NCI-H1930 (cell line): Measurements from ENCODE around the gene PRSS35.
"Not testable (repeated sequence)": the region's sequence is repeated elsewhere in the genome, so short reads cannot be mapped to it uniquely, and the experiment has no call there.

Experiments
- DNase-seq, 2 experiments: peaks; one replicate each; lab custom pipeline; 2025; lab: John Stamatoyannopoulos, UW

PRSS35 gene

GRCh38 chr6:83517500-83517899, 5.2 kb downstream of the PRSS35 start:
- DNase-seq = no peak

GRCh38 chr6:83518816-83519480, 6.6 kb downstream of the PRSS35 start:
- no peak for DNase-seq

GRCh38 chr6:83536034-83536646, 23.8 kb downstream of the PRSS35 start:
- peak in 1 of 2 experiments; percentile 19 for DNase-seq

- DNase-seq = no peak
Measured at GRCh38 chr6:83536647-83537589, 24.6 kb downstream of the PRSS35 start.

- no peak for DNase-seq
Measured at GRCh38 chr6:83539678-83540077, 27.3 kb downstream of the PRSS35 start.

- DNase-seq = no peak
Measured at GRCh38 chr6:83546636-83547035, 34.3 kb downstream of the PRSS35 start.

- not testable (repeated sequence) for DNase-seq
Measured at GRCh38 chr6:83550482-83550881, 38.1 kb downstream of the PRSS35 start.

GRCh38 chr6:83551748-83552147, 39.4 kb downstream of the PRSS35 start:
- DNase-seq = not testable (repeated sequence)

GRCh38 chr6:83556871-83557270, 44.5 kb downstream of the PRSS35 start:
- DNase-seq = no peak

- DNase-seq = no peak
Measured at GRCh38 chr6:83558975-83559374, 46.6 kb downstream of the PRSS35 start.

- DNase-seq = not testable (repeated sequence)
Measured at GRCh38 chr6:83571663-83572185, 59.4 kb downstream of the PRSS35 start.

GRCh38 chr6:83574783-83575182, 62.4 kb downstream of the PRSS35 start:
- DNase-seq = no peak
